AG08395 (cell line): Measurements from ENCODE around the gene MSANTD2.

Experiments used
- DNase-seq: peaks from one replicate; pipeline ENCODE4 v3.0.0; 2012; ENCODE audit warnings: mixed read lengths, low spot score

MSANTD2 gene

GRCh38 chr11:124732230-124732629, 68.0 kb downstream of the MSANTD2 start:
- no peak for DNase-seq

DNA sequence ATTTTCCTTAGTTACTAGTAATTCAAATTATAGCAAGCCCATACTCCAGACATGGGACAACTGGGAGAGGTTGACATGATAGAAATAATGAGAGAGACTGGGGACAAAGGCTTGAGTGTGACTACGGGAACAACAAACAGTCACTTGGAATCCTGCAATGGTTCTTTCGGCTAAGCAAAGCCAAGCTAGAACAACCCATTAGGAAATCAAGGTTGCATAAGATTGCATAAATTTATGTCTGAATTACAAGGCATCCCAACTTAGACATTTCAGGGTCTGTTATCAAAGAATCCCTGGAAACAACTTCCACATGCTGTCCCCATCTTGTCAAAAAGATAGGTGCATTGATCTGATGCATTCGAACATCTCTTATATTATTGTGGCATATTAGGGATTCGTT, 70.6 kb downstream of the MSANTD2 start:
- DNase-seq: no peak

- no peak for DNase-seq
Observed at GRCh38 chr11:124728134-124728533, 72.1 kb downstream of the MSANTD2 start.

DNA sequence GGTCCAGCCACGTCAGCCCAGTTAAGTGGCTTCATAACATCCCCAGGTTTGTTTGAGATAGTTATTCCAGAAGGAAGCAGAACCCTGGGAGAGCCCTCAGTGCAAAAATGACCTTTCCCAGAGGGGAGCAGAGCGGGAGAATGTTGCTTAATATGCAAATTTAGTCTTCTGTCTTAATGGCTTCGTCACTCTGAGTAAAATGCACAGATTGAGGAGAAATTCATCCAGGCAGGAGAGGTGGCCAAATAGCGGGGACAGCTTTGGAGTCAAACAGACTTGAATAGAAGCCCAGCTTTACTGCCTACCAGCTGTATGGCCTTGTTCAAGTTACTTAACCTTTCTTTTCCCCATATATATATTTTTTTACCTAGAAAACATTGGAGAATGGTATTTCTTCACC, 72.7 kb downstream of the MSANTD2 start:
- no peak for DNase-seq

- DNase-seq: peak; percentile 34
Observed at GRCh38 chr11:124725719-124726105, 74.5 kb downstream of the MSANTD2 start.

DNA sequence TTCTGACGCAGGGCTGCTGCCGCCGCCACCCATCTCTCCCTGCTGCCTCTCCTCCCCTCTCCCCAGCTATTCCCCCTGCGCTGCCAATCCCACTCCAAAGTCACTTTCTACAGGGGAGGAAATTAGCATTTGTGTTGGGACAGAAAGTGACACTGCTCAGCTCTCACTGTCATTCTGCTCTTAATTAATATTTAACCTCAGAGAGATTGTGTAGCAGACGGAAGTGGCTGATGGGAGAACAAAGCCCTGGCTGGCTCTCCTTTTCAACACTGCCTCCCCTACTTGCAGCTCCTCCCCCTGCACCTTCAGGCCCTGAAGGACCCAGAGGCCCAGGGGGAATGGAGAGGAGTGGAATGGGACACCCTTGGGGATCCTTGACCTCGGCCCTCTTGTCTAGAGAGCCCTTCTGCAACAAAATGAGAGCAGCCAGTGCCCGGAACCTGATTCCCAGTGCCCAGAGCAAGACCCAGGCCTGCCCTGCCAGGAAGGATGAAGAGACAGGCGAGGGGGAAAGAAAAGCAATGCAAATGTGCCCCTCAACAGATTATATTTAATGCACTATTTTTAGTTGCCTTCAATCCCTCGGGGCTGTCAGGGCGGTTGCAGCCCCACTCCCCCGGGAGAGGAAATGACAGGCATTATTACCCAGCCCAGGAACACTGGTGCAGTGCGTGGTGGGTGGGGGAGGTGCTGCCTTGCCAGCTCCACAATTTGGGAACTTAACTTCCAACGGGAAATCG, 75.1 kb downstream of the MSANTD2 start:
- DNase-seq: no peak

- DNase-seq: no peak
Observed at GRCh38 chr11:124722176-124722575, 78.0 kb downstream of the MSANTD2 start.

GRCh38 chr11:124719534-124719933, 80.7 kb downstream of the MSANTD2 start:
- no peak for DNase-seq

DNA sequence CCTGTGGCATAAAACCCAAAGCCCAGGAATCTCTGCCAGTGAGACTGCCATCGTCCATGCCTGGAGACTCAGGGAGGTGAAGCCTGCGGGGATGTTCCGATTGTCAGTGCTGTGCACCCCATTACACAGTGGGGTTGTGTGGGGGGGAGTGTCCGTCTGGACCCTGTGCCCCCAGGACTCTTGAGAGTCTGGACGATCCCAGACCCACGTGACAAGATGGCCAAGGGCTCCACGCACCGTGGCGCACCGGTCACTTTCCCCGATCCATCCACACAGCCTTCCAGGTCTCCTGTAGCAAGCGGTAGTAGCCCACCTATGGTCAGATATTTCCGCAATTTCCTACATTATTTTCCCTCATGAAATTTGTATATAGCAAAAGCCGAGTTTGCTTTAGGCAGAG, 81.4 kb downstream of the MSANTD2 start:
- no peak for DNase-seq

DNA sequence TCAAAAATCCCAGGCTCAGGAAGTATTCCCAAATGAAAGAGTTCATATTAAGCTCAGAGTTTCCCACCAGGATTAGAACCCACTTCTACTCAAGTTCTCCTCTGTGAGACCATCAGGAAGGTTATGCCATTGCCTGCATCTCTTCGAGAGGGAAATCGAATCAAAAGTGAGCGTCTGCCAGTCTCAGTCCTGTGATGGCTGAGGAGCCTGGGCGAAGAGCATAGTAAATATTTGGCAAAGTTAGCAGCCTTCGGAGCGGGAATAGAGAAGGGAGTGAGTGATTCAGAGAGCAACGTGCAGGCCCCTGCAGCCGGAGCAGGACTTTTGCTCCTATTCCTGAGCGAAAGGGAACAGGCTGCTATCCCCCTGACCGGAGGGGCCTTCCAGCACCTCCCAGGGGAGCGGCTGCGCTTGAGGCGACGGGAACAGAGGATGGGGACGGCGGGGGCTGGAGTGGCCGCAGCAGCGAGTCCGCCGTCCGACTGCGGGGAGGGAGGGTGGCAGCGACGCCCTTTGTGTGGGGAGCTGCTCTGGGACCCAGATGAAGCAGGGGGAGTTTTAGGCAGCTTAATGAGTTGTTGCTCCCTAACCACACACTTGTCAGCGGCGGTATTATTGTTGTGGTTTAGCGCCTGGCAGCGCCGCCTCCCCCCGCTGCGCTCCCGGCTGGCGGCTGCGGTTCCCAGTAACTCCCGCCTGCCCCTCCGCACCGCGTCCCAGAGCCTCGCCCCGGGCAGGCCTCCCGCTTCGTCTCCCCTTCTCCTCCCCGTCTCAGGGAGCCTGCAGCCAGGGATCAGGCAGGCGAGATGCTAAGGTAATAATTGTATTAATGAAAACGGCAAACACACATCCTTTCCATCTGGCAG, 82.2 kb downstream of the MSANTD2 start:
- DNase-seq: peak; percentile 40

DNA sequence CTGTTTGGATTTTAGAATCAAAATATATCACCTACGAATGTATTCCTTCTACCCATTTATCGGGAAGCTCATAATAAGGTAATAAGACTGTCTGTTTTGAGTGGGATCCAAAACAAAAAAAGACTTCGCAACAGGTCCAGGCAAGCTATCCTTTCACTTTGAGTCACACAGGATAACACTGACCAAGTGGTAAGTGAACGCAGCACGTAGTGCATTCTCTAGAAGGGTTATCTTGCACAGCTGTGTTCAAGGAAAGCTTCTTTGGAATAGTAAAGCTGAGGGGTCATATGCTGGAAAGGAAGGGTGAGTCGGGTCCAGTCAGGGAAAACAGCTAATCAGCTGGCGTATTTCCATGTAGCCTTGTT, 82.8 kb downstream of the MSANTD2 start:
- DNase-seq: no peak

- DNase-seq: no peak
Observed at GRCh38 chr11:124716591-124716990, 83.6 kb downstream of the MSANTD2 start.
